ENCODE measurements around the gene HIVEP3. TPM values are rescaled to one million over a fixed set of nuclear protein-coding genes. Genes with fewer than 3 reads are reported as not detected.

HIVEP3 gene
- total RNA-seq, 2 donors from 2014 or later = 3.4 to 4.0 TPM

DNA sequence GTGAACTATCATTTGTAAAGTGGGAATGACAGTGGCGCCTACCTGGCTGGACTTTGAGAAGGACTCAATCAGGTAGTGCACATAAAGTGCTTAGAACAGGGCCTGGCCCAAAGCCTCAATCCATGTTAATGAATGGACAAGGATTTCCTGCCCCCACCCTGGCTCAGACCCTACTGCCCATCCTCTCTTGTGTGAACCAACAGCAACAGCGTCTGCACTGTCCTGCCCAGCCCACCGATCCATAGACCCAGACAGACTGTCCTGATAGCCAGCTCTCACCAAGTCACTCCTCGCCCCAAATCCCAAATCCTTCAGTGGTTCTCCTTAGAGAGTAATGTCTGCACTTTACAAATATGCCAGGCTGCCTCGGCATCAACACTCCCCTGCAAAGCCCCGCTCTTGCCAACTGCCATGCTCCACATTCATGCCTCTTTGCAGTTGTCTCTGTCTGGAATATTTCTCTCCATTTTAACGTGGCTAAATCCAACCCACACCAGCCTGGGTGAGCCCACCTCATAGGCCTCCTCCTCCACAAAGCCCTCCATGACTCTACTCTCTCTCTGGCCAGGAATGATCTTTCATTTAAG, 276.7 kb downstream of the HIVEP3 start:
- H3K4me3 ChIP-seq = no peak overlapping the region
- whole genome bisulfite sequencing, 2 donors = 81 to 88% methylated on average over 7 of the region's 7 CpGs
- intact Hi-C loops (cut with DNase I) = no loop called here
- DNase-seq (no peak), ATAC-seq (no peak)
- TF ChIP-seq, protein P1, sequence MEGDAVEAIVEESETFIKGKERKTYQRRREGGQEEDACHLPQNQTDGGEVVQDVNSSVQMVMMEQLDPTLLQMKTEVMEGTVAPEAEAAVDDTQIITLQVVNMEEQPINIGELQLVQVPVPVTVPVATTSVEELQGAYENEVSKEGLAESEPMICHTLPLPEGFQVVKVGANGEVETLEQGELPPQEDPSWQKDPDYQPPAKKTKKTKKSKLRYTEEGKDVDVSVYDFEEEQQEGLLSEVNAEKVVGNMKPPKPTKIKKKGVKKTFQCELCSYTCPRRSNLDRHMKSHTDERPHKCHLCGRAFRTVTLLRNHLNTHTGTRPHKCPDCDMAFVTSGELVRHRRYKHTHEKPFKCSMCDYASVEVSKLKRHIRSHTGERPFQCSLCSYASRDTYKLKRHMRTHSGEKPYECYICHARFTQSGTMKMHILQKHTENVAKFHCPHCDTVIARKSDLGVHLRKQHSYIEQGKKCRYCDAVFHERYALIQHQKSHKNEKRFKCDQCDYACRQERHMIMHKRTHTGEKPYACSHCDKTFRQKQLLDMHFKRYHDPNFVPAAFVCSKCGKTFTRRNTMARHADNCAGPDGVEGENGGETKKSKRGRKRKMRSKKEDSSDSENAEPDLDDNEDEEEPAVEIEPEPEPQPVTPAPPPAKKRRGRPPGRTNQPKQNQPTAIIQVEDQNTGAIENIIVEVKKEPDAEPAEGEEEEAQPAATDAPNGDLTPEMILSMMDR (IDR thresholded peaks at IDR 0.05) = no peak
- TF ChIP-seq POLR2A (IDR thresholded peaks at IDR 0.05) = no peak
- H3K9me3 ChIP-seq = no peaks in the 10 kb centered on the region
- H3K36me3 ChIP-seq (replicated peaks in 1 of 2; ENCODE audit: insufficient read depth in 1 of 2, low read depth in 2 of 2) = no peaks in the 10 kb centered on the region
- H3K27ac ChIP-seq = no peak overlapping the region
- H3K4me1 ChIP-seq = no peaks in the 10 kb centered on the region
- H3K27me3 ChIP-seq = no peaks in the 10 kb centered on the region

DNA sequence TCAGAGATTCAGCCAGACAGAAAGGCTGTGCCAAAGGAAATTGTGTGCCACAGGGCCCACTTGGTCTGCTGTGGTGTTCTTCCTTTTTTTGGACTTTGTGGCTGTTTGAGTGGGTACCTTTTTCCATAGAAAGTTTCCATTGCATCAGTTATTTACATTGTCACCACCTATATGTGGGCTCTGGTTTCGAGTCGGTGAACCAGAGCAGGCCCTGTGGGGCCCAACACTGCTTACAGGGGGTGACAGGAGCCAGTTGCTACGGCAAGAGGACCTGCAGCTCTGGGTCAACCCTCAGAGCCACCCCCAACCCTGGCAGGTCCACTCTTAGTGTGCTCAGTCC, 277.3 kb downstream of the HIVEP3 start:
- Histone ChIP-seq H3K4me3 (no peak overlapping the region), H3K4me1 (no peaks in the 10 kb centered on the region), H3K27me3 (no peaks in the 10 kb centered on the region), H3K27ac (no peak overlapping the region), H3K36me3 (replicated peaks in 1 of 2; ENCODE audit: insufficient read depth in 1 of 2, low read depth in 2 of 2) (no peaks in the 10 kb centered on the region), H3K9me3 (no peaks in the 10 kb centered on the region)
- ATAC-seq = no peak
- TF ChIP-seq POLR2A (IDR thresholded peaks at IDR 0.05) = no peak
- TF ChIP-seq, protein P1 (IDR thresholded peaks at IDR 0.05) = no peak
- no peak for DNase-seq
- WGBS, 2 donors = 94 to 95% methylated on average over 2 to 3 of the region's 3 CpGs
- intact Hi-C loops (cut with DNase I) = no loop called here

DNA sequence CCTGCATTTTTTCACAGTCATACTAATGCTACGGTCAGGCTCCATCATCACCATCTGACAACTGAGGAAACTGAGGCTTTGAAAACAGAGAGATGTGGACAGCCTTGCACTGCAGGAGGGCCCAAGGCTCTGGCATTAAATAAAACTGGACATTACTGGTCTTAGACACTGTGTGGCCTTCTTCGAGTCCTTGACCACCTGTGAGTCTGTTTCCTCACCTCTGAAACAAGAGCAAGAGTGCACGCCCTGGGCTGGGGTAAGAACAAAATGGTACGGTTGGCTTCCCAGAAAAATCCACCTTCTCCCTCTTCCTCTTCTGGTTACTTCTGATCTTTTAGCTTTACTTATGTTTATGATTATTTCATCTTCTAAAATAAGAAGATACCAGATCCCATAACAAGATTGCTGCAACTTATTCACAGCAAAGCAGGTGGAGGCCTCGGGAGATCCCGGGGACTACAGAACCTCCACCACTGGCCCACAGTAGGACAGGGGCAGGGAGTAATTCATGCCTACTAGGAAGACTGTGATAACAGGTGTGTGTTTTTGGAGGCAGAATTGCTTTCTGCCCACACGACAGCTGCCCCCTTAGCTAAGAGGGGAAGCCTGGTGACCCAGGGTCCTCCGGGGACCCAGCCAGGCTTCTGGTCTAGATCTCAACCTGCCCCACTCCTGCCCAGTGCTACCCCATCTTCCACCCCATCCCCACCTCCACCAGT, 277.8 kb downstream of the HIVEP3 start:
- H3K4me3 ChIP-seq = no peak overlapping the region
- intact Hi-C loops (cut with DNase I) = no loop called here
- no peak for TF ChIP-seq POLR2A (IDR thresholded peaks at IDR 0.05)
- TF ChIP-seq, protein P1 (IDR thresholded peaks at IDR 0.05) = no peak
- DNase-seq (no peak), ATAC-seq (no peak)
- no peaks in the 10 kb centered on the region for H3K9me3 ChIP-seq
- no peaks in the 10 kb centered on the region for H3K36me3 ChIP-seq (replicated peaks in 1 of 2; ENCODE audit: insufficient read depth in 1 of 2, low read depth in 2 of 2)
- no peak overlapping the region for H3K27ac ChIP-seq
- WGBS, 2 donors = 93 to 96% methylated on average over 8 of the region's 8 CpGs
- H3K4me1 ChIP-seq = no peaks in the 10 kb centered on the region
- H3K27me3 ChIP-seq = no peaks in the 10 kb centered on the region

DNA sequence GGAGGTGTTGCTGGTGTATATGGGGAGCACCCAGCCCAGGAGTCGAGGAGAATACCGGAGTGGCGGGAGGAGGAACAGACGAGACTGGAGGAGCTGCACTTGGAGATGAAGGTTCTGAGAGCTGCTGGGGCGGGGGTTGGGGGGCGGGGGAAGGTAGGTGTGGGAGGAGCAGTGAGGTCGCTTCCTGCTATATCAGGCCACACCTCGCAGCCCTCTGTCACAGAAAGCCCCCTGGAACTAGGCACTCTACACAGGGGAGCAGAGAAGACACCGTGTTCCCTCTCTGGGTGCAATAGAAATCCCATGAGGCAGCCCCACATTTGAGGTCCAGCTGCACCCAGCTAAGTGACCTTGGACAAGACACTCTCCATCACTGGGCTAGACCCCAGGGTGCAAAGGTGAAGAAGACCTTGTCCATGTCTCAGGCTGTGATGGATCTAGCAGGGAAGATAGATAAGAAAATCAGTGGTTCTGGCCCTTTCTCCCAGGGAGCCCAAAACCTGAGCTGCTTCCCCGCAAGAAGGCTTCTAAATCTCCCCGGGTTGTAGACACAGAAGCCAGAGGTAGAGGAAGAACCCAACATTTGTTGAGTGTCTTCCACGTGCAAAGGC, 278.5 kb downstream of the HIVEP3 start:
- no peaks in the 10 kb centered on the region for H3K27me3 ChIP-seq
- no peaks in the 10 kb centered on the region for H3K36me3 ChIP-seq (replicated peaks in 1 of 2; ENCODE audit: insufficient read depth in 1 of 2, low read depth in 2 of 2)
- intact Hi-C loops (cut with DNase I) = no loop called here
- H3K9me3 ChIP-seq = no peaks in the 10 kb centered on the region
- TF ChIP-seq, protein P1 (IDR thresholded peaks at IDR 0.05) = no peak
- no peak for TF ChIP-seq POLR2A (IDR thresholded peaks at IDR 0.05)
- H3K27ac ChIP-seq = no peak overlapping the region
- ATAC-seq (no peak), DNase-seq (no peak)
- WGBS, 2 donors = 69 to 84% methylated on average over 11 to 12 of the region's 12 CpGs
- no peaks in the 10 kb centered on the region for H3K4me1 ChIP-seq
- H3K4me3 ChIP-seq = no peak overlapping the region

Data from body of pancreas (tissue), 4 donors.